HK-2 (cell line): ENCODE measurements around the gene SFSWAP.
"Not testable (repeated sequence)": the region's sequence is repeated elsewhere in the genome, so short reads cannot be mapped to it uniquely, and the experiment has no call there.

Experiments
- DNase-seq: peaks from one replicate; pipeline ENCODE4 v3.0.0-alpha.2; 2018; ENCODE audit not compliant: unreplicated experiment

The SFSWAP gene

GRCh38 chr12:131758016-131758739, 47.3 kb downstream of the SFSWAP start:
- no peak for DNase-seq

DNA sequence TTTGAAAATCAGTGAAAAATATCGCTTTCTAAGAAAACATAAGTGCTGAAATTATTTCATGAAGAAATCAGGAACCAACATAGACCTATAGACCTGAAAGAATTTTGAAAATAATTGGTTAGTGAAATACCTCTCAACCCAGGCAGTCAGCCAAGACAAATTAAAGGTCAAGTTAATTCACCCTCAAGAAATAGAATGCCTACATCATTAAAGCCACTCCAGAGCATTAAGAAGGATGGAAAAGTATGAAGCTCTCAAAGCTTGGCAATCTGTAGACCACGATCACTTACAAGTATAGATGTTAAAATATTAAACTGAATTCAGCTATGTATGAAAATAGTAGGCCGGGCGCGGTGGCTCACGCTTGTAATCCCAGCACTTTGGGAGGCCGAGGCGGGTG, 48.3 kb downstream of the SFSWAP start:
- no peak for DNase-seq

GRCh38 chr12:131761638-131762037, 50.7 kb downstream of the SFSWAP start:
- DNase-seq, result no peak

GRCh38 chr12:131764738-131765137, 53.8 kb downstream of the SFSWAP start:
- no peak for DNase-seq

GRCh38 chr12:131765961-131766360, 55.1 kb downstream of the SFSWAP start:
- no peak for DNase-seq

GRCh38 chr12:131766382-131767107, 55.7 kb downstream of the SFSWAP start:
- no peak for DNase-seq

- no peak for DNase-seq
Measured at GRCh38 chr12:131770120-131770519, 59.2 kb downstream of the SFSWAP start.

GRCh38 chr12:131771965-131772364, 61.1 kb downstream of the SFSWAP start:
- no peak for DNase-seq

GRCh38 chr12:131773582-131774221, 62.8 kb downstream of the SFSWAP start:
- DNase-seq, result no peak

DNA sequence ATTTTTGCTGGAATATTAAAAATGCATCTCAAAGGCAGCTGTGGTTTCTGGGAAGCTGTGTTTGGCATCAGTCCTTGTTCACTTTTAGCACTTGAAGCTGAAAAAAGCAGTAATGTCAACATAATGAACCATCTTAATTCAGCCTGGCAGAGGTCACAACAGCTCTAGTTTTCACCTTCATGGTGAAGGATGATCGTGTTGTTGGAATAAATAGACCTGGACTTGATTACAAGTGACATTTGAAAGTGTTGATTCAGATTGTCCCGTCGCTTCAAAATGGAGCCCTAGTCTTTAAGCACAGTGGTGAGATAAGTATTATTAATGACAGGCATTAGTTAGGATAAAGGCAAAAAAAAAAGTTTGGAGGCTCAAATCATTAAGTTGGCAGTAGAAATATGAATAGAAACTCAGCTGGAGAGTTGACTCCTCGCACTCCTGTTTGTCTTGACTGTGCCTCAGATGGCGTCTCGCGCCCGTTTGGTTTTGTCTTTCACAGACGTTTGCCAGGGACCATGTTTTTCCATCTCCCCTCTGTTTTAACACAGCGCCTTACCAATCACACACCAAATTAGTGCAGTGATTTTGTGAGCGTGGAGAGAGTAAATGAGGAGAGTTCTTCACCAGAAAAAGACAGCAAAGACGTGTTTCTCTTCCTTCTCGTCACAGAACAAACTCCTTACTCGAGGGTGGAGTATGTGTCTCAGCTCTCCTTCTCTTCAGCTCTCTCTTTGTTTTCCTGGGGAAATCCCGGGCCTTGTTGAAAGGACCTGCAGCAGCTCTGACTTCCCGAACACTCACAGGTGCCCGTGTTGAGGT, 63.9 kb downstream of the SFSWAP start:
- no peak for DNase-seq

GRCh38 chr12:131775392-131776236, 64.7 kb downstream of the SFSWAP start:
- no peak for DNase-seq

- DNase-seq, result no peak
Measured at GRCh38 chr12:131776237-131776889, 65.5 kb downstream of the SFSWAP start.

GRCh38 chr12:131777269-131777668, 66.4 kb downstream of the SFSWAP start:
- DNase-seq, result not testable (repeated sequence)

- no peak for DNase-seq
Measured at GRCh38 chr12:131779027-131779426, 68.1 kb downstream of the SFSWAP start.

DNA sequence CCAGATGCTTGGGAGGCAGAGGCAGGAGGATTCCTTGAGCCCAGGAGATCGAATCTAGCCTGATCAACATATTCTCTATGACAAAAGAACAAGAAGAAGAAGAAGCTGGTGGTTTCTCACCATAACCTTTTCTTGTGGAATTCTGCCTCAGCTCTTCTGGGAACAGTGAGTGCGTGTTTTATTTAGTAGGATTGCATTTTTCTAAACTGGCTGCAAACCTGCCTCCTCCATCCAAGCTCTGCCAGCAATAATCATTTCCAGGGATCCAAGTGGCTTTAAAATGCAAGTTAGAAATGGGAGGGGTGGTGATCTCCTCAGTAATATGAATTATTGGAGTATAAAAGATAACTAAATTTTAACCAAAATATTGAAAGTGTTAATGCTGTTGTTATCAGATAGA, 71.2 kb downstream of the SFSWAP start:
- no peak for DNase-seq

DNA sequence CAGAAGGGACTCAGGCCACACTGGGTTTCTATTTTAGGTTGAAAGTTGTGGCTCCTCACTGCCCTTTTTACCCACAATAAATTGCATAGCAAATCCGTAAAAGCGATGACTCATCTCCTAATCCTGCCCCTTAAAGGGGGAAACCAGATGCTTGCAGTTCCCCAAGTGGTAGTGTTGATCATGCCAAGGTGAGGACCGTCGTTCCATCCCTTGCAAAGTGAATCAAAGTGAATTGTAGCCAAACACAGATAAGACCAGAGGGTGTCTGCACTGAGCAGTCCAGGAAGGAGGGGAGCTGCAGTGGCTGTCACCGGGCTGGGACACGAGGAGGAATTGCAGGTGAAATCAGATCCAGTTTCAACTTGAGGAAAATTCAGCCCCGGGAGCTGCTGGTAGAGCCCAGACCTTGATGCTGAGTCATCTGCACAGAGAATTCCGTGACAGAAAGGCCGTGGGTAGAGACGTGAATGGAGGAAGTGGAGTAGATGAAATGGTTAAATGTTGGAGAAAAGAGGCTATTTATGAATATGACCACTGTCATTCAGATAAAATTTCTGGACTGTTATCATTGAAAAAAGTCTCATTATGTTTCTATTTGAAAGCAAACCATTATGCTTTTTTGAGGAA, 73.1 kb downstream of the SFSWAP start:
- DNase-seq, result peak; percentile 18

- DNase-seq, result no peak
Measured at GRCh38 chr12:131784909-131785762, 74.2 kb downstream of the SFSWAP start.

GRCh38 chr12:131785763-131786330, 75.0 kb downstream of the SFSWAP start:
- no peak for DNase-seq

DNA sequence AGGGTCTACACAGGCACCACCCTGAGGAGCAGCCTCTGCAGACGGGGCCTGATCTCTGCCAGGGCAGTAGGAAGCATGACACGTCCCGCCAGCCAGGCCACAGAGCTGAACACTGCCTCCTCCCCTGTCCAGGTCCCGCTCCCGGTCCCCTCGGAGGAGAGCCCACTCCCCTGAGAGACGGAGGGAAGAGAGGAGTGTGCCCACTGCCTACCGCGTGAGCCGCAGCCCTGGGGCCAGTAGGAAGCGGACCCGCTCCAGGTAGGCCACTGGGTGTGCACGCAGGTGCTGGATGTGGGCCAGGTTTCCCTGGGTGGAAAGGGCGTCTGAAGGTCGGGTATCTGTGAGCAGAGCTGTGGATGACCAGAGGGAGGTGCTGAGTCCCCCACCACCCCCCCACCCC, 75.4 kb downstream of the SFSWAP start:
- DNase-seq, result no peak
